Gastrocnemius medialis (tissue), 4 donors: ENCODE results near the gene TM9SF2. TPM values are rescaled to one million over a fixed set of nuclear protein-coding genes. Genes with fewer than 3 reads are reported as not detected.

Experiments
- ATAC-seq, 2 donors: fragments of 150-250 bp; one replicate each; pipeline ENCODE4 v1.9.1; 2016
- DNase-seq, 2 donors: peaks; one replicate each; pipeline ENCODE4 v3.0.0-alpha.2; 2019
- H3K27ac ChIP-seq, 4 donors: fragments of 200-600 bp; sonication (generic); 1 replicate in 1 of 4; 2 replicates in 3 of 4; pipeline ENCODE4 v1.5.1; 2016 to 2018; ENCODE audit warnings: mild to moderate bottlenecking in 2 of 4, moderate library complexity in 1 of 4
- H3K27me3 ChIP-seq, 3 donors: fragments of 200-600 bp; sonication (generic) in 2 of 3; 1 replicate in 1 of 3; 2 replicates in 2 of 3; pipeline versions ENCODE4 v1.5.1 to v1.6.0; 2016 to 2019; ENCODE audit warnings: mild to moderate bottlenecking in 1 of 3, moderate library complexity in 1 of 3
- H3K36me3 ChIP-seq, 2 donors: fragments of 200-600 bp; sonication (generic) in 1 of 2; one replicate each; pipeline ENCODE4 v1.5.1; 2017 to 2018
- H3K4me1 ChIP-seq, 2 donors: fragments of 200-600 bp; sonication (generic) in 1 of 2; one replicate each; pipeline ENCODE4 v1.5.1; 2016 to 2017; ENCODE audit warnings: mild to moderate bottlenecking in 2 of 2
- H3K4me3 ChIP-seq, 4 donors: fragments of 200-600 bp; sonication (generic) in 3 of 4; 1 replicate in 1 of 4; 2 replicates in 3 of 4; pipeline ENCODE4 v1.5.1; 2016 to 2019; ENCODE audit warnings: mild to moderate bottlenecking in 2 of 4
- H3K9me3 ChIP-seq, 3 donors: fragments of 200-600 bp; sonication (generic) in 2 of 3; 1 replicate in 1 of 3; 2 replicates in 2 of 3; pipeline ENCODE4 v1.5.1; 2016 to 2019
- POLR2A ChIP-seq, 2 donors: fragments of 450-650 bp; IDR thresholded peaks; one replicate each; pipeline ENCODE4 v1.6.1; 2017; ENCODE audit warnings: antibody characterized with exemption in 2 of 2, mild to moderate bottlenecking in 2 of 2, moderate library complexity in 2 of 2
- in situ Hi-C, 4 donors: fragments of 200-750 bp; cut with MboI; loops; one replicate each; pipeline versions ENCODE4 v1.15.0 to v1.8.0; 2017; ENCODE audit warnings: low sequenced_read_pairs in 4 of 4
- intact Hi-C: fragments of 100-400 bp; cut with DNase I; formaldehyde crosslinking; loops from one replicate; pipeline ENCODE4 v1.15.1; 2023; ENCODE audit warnings: low total_unique reads
- total RNA-seq, 4 donors: library from RNA; depleted of rRNA; stranded (reverse); fragments of >200 nt; gene quantifications; one replicate each; pipeline versions ENCODE4 v1.1.0 to v1.2.3, GENCODE V29; 2016
- TF ChIP-seq, protein P1 (sequence below), 5 experiments: fragments of 450-650 bp in 3 of 5; fragments of 200-600 bp in 2 of 5; sonication (generic) in 2 of 5; IDR thresholded peaks in 4 of 5; conservative IDR thresholded peaks in 1 of 5; 1 replicate in 4 of 5; 2 replicates in 1 of 5; pipeline ENCODE4 v1.5.1; 2016 to 2019; ENCODE audit warnings: antibody characterized with exemption in 5 of 5, mild to moderate bottlenecking in 3 of 5, moderate library complexity in 3 of 5

Gene TM9SF2
- total RNA-seq, 4 donors from 2014 or later = 47.3 to 69.9 (median 55.7) TPM

DNA sequence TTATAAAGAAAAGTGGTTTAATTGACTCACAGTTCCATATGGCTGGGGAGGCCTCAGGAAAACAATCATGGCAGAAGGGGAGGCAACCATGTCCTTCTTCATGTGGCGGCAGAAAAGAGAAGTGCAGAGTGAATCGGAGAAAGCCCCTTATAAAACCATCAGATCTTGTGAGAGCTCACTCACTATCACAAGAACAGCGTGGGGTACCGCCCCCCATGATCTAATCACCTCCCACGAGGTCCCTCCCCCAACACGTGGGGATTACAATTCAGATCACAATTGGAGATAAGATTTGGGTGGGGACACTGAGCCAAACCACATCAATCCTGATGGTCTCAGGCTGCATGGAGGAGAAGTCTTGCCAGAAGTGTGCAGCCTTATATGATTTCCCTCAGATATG is 26.0 kb downstream of the TM9SF2 start:
- ATAC-seq (no peak), DNase-seq (no peak)
- Histone ChIP-seq H3K4me1 (no peaks in the 10 kb centered on the region), H3K27me3 (no peaks in the 10 kb centered on the region), H3K36me3 (peaks cover 0 to 18% of the 10 kb centered on the region in 2 donors), H3K9me3 (no peaks in the 10 kb centered on the region), H3K27ac (no peak overlapping the region), H3K4me3 (no peak overlapping the region)
- no peak for TF ChIP-seq POLR2A (IDR thresholded peaks at IDR 0.05)
- TF ChIP-seq, protein P1, sequence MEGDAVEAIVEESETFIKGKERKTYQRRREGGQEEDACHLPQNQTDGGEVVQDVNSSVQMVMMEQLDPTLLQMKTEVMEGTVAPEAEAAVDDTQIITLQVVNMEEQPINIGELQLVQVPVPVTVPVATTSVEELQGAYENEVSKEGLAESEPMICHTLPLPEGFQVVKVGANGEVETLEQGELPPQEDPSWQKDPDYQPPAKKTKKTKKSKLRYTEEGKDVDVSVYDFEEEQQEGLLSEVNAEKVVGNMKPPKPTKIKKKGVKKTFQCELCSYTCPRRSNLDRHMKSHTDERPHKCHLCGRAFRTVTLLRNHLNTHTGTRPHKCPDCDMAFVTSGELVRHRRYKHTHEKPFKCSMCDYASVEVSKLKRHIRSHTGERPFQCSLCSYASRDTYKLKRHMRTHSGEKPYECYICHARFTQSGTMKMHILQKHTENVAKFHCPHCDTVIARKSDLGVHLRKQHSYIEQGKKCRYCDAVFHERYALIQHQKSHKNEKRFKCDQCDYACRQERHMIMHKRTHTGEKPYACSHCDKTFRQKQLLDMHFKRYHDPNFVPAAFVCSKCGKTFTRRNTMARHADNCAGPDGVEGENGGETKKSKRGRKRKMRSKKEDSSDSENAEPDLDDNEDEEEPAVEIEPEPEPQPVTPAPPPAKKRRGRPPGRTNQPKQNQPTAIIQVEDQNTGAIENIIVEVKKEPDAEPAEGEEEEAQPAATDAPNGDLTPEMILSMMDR (IDR thresholded peaks at IDR 0.05 in 4 of 5, conservative IDR thresholded peaks at IDR 0.05 in 1 of 5) = no peak
- intact Hi-C loops = no loop called here
- in situ Hi-C loops = no loop called here

DNA sequence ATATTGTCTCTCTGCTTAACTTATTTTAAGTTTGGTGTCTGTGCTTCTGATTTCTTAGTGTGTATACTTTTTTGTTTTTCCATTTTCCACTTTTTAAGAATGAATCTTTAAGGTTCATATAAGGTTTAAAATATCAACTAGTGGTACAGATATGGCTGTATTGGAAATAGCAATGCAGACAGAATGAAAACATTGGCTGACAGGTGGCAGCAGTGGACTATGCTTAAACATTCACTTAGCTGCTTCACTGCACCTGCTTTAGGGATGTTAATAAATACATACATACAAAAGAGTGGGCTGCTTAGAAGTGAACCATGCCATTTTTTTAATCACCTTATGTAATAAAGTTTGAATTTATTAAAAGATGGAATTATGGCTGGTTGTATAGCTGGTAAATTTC is 27.3 kb downstream of the TM9SF2 start:
- H3K4me3 ChIP-seq = no peak overlapping the region
- DNase-seq (no peak), ATAC-seq (no peak)
- no peaks in the 10 kb centered on the region for H3K9me3 ChIP-seq
- no peaks in the 10 kb centered on the region for H3K4me1 ChIP-seq
- TF ChIP-seq, protein P1 (IDR thresholded peaks at IDR 0.05 in 4 of 5, conservative IDR thresholded peaks at IDR 0.05 in 1 of 5) = no peak
- no peak for TF ChIP-seq POLR2A (IDR thresholded peaks at IDR 0.05)
- peaks cover 0 to 5% of the 10 kb centered on the region in 2 donors for H3K36me3 ChIP-seq
- intact Hi-C loops = no loop called here
- no peak overlapping the region for H3K27ac ChIP-seq
- H3K27me3 ChIP-seq = no peaks in the 10 kb centered on the region
- in situ Hi-C loops = no loop called here

DNA sequence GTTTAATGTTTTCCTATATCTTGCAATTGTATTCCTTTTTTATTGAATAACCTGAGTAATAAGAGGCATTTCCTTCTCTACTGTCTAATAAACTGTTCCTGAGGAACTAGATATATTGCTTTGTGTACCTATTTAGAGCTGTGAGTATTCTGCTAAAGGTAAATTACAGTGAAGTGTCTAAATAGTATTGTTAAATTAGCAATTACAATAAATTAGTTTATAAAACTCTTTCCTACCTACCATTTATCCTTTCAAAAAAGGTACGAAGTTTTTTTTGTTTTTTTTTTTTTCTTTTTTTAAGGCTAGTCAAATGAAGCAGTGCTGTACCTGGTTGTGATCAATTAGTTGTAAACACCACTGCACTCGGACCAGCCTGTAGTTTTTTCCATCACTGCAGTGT is 34.8 kb downstream of the TM9SF2 start:
- TF ChIP-seq POLR2A (IDR thresholded peaks at IDR 0.05) = no peak
- TF ChIP-seq, protein P1 (IDR thresholded peaks at IDR 0.05 in 4 of 5, conservative IDR thresholded peaks at IDR 0.05 in 1 of 5) = no peak
- ATAC-seq (no peak), DNase-seq (no peak)
- no peaks in the 10 kb centered on the region for H3K27me3 ChIP-seq
- in situ Hi-C loops (no loop called here), intact Hi-C loops (no loop called here)
- no peaks in the 10 kb centered on the region for H3K4me1 ChIP-seq
- H3K36me3 ChIP-seq = peaks cover 0 to 43% of the 10 kb centered on the region in 2 donors
- no peak overlapping the region for H3K27ac ChIP-seq
- no peak overlapping the region for H3K4me3 ChIP-seq
- H3K9me3 ChIP-seq = no peaks in the 10 kb centered on the region

DNA sequence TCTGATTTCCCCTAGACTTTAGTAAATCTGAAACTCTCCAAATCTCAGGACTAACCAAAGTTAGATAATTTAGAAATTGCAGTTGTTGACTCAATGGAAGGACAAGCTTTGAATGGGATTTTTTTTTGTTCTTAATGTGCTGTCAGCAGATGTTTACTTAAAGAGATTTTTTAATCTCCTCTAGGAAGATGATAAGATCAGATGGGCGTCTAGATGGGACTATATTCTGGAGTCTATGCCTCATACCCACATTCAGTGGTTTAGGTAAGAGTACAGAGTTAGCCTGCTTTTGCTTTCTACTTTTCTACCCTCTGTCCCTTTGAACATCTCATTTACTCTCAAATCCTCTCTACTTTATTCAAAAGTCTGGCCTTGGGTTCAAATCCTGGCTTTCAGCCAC is 39.3 kb downstream of the TM9SF2 start:
- Histone ChIP-seq H3K9me3 (no peaks in the 10 kb centered on the region), H3K27ac (no peak overlapping the region), H3K27me3 (no peaks in the 10 kb centered on the region), H3K4me3 (no peak overlapping the region), H3K36me3 (peaks cover 0 to 81% of the 10 kb centered on the region in 2 donors), H3K4me1 (no peaks in the 10 kb centered on the region)
- no peak for ATAC-seq
- no peak for DNase-seq
- in situ Hi-C loops = no loop called here
- TF ChIP-seq POLR2A (IDR thresholded peaks at IDR 0.05) = no peak
- TF ChIP-seq, protein P1 (IDR thresholded peaks at IDR 0.05 in 4 of 5, conservative IDR thresholded peaks at IDR 0.05 in 1 of 5) = no peak
- intact Hi-C loops = no loop called here

DNA sequence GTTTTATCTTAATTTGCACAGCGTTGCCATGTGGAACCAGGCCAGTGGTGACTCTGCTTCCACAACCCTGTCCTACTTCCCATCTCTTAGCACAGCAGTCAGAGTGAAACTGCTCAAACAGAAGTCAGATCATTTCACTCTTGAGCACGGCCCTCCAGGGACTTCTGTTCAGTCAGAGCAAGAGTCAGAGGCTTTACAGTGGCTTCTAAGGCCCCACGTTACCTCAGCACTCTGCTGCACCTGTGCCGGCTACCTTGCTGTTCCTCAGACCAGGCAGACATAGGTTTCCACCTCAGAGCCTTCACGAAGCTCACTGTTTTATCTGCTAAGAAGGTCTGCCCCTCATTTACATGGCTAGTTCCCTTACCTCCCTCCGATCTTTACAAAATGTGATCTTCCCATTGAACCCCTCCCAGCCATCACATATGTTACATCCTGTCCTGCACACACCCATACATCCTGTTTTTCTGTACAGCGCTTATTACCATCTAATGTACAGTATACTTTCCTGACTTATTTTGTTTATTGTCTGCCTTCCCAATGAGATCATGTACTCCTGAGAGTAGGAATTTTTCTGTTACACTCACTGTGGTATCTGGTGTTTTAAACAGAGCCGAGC is 41.6 kb downstream of the TM9SF2 start:
- Histone ChIP-seq H3K27me3 (no peaks in the 10 kb centered on the region), H3K4me1 (no peaks in the 10 kb centered on the region), H3K9me3 (no peaks in the 10 kb centered on the region), H3K27ac (no peak overlapping the region), H3K36me3 (peaks cover 0 to 89% of the 10 kb centered on the region in 2 donors), H3K4me3 (no peak overlapping the region)
- ATAC-seq = no peak
- no peak for TF ChIP-seq POLR2A (IDR thresholded peaks at IDR 0.05)
- TF ChIP-seq, protein P1 (IDR thresholded peaks at IDR 0.05 in 4 of 5, conservative IDR thresholded peaks at IDR 0.05 in 1 of 5) = no peak
- in situ Hi-C loops = no loop called here
- no peak for DNase-seq
- intact Hi-C loops = no loop called here
